CD4-positive, alpha-beta T cell (primary cell): ENCODE measurements around the gene PKNOX2. TPM values are rescaled to one million over a fixed set of nuclear protein-coding genes. Genes with fewer than 3 reads are reported as not detected.

Experiments
- ATAC-seq: fragments of 200-7000 bp; cut with Tn5 transposase; one replicate; pipeline ENCODE4 v1.10.0; 2022; ENCODE audit warnings: mild to moderate bottlenecking; ENCODE audit not compliant: poor library complexity
- CTCF ChIA-PET: fragments of 350-600 bp; sonication (Branson Sonifier 250); formaldehyde crosslinking; loops from one replicate; lab custom pipeline; 2021; ENCODE audit warnings: antibody characterized with exemption, inconsistent platforms; lab: Charles Lee
- POLR2A ChIA-PET: fragments of 350-600 bp; sonication (Branson Sonifier 250); formaldehyde crosslinking; loops from one replicate; lab custom pipeline; 2021; ENCODE audit warnings: antibody characterized with exemption, inconsistent platforms; lab: Charles Lee
- DNase-seq, 14 experiments: peaks; one replicate each; pipeline ENCODE4 v3.0.0-alpha.2; 2013 to 2020; ENCODE audit warnings: mixed read lengths in 2 of 14
- H3K27ac ChIP-seq, 2 donors: one replicate each; pipeline versions ENCODE4 v1.5.1 to v1.7.0; 2013; ENCODE audit warnings: low read length in 2 of 2, low read depth in 1 of 2, mild to moderate bottlenecking in 1 of 2
- H3K27me3 ChIP-seq, 2 experiments: 1 replicate in 1 of 2; 2 replicates in 1 of 2; pipeline versions ENCODE4 v1.6.1 to v1.7.0; 2013; ENCODE audit warnings: low read length in 2 of 2, control low read depth in 1 of 2, mild to moderate bottlenecking in 1 of 2, moderate library complexity in 1 of 2; ENCODE audit not compliant: insufficient read depth in 2 of 2, control insufficient read depth in 1 of 2
- H3K36me3 ChIP-seq: one replicate; pipeline ENCODE4 v1.6.1; 2013; ENCODE audit warnings: low read length, control low read depth; ENCODE audit not compliant: insufficient read depth
- H3K4me1 ChIP-seq: one replicate; pipeline ENCODE4 v1.6.1; 2013; ENCODE audit warnings: low read length, control low read depth; ENCODE audit not compliant: insufficient read depth
- H3K4me3 ChIP-seq: one replicate; pipeline ENCODE4 v1.5.1; 2013; ENCODE audit warnings: mild to moderate bottlenecking, low read length, moderate library complexity
- H3K9me3 ChIP-seq, 2 experiments: 1 replicate in 1 of 2; 2 replicates in 1 of 2; pipeline versions ENCODE4 v1.6.1 to v1.7.0; 2013; ENCODE audit warnings: low read length in 2 of 2, mild to moderate bottlenecking in 2 of 2, control low read depth in 1 of 2, moderate library complexity in 1 of 2; ENCODE audit not compliant: control insufficient read depth in 1 of 2, insufficient read depth in 1 of 2
- H3K27ac Mint-ChIP-seq: one replicate; pipeline ENCODE4 v1.8.0; 2020; ENCODE audit warnings: mixed read lengths
- H3K27me3 Mint-ChIP-seq: one replicate; pipeline ENCODE4 v1.8.0; 2021; ENCODE audit warnings: mixed read lengths
- H3K36me3 Mint-ChIP-seq: one replicate; pipeline ENCODE4 v1.8.0; 2021; ENCODE audit warnings: low read depth, mixed read lengths
- H3K4me1 Mint-ChIP-seq: one replicate; pipeline ENCODE4 v1.8.0; 2021; ENCODE audit warnings: low read depth, mixed read lengths
- H3K4me3 Mint-ChIP-seq: one replicate; pipeline ENCODE4 v1.8.0; 2020; ENCODE audit warnings: mild to moderate bottlenecking, mixed read lengths
- H3K9me3 Mint-ChIP-seq: one replicate; pipeline ENCODE4 v1.8.0; 2020; ENCODE audit warnings: mixed read lengths
- intact Hi-C, 2 experiments: fragments of 100-400 bp; cut with DNase I in 1 of 2; cut with micrococcal nuclease in 1 of 2; formaldehyde crosslinking; loops; one replicate each; pipeline versions ENCODE4 v1.15.1 to v1.9.0; 2023 to 2025; cut with DNase I, micrococcal nuclease
- total RNA-seq, 174 experiments: library from RNA in 2 of 174; stranded (reverse) in 2 of 174; gene quantifications; one replicate each; pipeline ENCODE4 v1.2.3 and lab custom pipeline; 2021 to 2026
- TF ChIP-seq, protein P1 (sequence below): fragments of 200-600 bp; IDR thresholded peaks from one replicate; pipeline ENCODE4 v1.8.0; 2022; ENCODE audit warnings: antibody characterized with exemption, mild to moderate bottlenecking

PKNOX2 gene
- total RNA-seq, 2 experiments from 2014 or later: not detected

DNA sequence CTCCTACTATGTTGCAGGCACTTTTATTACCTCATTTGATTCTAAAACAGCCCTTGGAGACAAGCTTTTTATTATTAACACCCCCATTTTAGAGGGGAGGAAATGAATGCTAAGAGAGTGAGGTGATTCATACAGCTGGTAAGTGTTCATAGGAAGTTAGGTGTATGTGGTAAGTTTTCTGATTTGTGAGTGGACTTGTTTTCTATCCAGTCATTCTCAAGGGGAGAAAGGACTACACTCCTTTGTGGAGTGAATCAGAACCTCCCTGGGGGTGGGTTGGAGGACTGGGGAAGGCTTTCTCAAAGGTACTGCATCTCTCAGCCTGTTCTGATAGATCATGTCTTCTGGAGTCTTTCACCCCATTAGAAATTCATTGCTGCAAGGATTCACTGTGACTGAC, 23.5 kb downstream of the PKNOX2 start:
- Mint-ChIP-seq H3K27ac (no peak overlapping the region), H3K9me3 (no peaks in the 10 kb centered on the region), H3K4me3 (no peak overlapping the region), H3K27me3 (peaks cover 80% of the 10 kb centered on the region), H3K4me1 (no peaks in the 10 kb centered on the region), H3K36me3 (no peaks in the 10 kb centered on the region)
- ChIA-PET POLR2A (no interaction called here), CTCF (no interaction called here)
- no peaks in the 10 kb centered on the region for H3K4me1 ChIP-seq
- DNase-seq (no peak), ATAC-seq (no peak)
- H3K27me3 ChIP-seq: peaks cover 13 to 37% of the 10 kb centered on the region in 2 experiments
- H3K4me3 ChIP-seq: no peak overlapping the region
- H3K27ac ChIP-seq: no peak overlapping the region
- peaks cover 0 to 6% of the 10 kb centered on the region in 2 experiments for H3K9me3 ChIP-seq
- TF ChIP-seq, protein P1, sequence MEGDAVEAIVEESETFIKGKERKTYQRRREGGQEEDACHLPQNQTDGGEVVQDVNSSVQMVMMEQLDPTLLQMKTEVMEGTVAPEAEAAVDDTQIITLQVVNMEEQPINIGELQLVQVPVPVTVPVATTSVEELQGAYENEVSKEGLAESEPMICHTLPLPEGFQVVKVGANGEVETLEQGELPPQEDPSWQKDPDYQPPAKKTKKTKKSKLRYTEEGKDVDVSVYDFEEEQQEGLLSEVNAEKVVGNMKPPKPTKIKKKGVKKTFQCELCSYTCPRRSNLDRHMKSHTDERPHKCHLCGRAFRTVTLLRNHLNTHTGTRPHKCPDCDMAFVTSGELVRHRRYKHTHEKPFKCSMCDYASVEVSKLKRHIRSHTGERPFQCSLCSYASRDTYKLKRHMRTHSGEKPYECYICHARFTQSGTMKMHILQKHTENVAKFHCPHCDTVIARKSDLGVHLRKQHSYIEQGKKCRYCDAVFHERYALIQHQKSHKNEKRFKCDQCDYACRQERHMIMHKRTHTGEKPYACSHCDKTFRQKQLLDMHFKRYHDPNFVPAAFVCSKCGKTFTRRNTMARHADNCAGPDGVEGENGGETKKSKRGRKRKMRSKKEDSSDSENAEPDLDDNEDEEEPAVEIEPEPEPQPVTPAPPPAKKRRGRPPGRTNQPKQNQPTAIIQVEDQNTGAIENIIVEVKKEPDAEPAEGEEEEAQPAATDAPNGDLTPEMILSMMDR: no peak
- no peaks in the 10 kb centered on the region for H3K36me3 ChIP-seq
- intact Hi-C loops: no loop called here

DNA sequence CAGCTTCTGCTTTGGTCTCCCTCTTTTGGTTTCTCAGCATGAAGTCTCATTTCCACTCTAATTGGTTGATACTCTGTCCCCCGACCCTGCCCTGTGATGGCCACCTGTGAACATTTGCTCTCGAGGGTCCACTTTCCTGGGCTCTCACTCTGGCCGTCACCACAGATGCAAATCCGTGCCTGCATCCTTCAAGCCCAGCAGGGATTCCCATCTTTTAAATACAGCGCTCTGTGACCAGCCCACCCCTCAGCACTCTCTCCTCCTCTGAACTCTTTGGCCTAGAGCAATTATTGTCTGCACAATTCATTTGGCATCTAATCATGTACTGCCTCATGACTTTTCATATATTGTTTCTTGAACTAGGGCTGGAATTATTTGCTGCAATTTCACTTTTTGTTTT, 26.0 kb downstream of the PKNOX2 start:
- H3K4me1 Mint-ChIP-seq: no peaks in the 10 kb centered on the region
- ChIA-PET POLR2A (no interaction called here), CTCF (no interaction called here)
- no peaks in the 10 kb centered on the region for H3K4me1 ChIP-seq
- peaks cover 78% of the 10 kb centered on the region for H3K27me3 Mint-ChIP-seq
- H3K9me3 Mint-ChIP-seq: no peaks in the 10 kb centered on the region
- H3K4me3 ChIP-seq: no peak overlapping the region
- H3K36me3 Mint-ChIP-seq: no peaks in the 10 kb centered on the region
- ATAC-seq: no peak
- no peak for DNase-seq
- H3K36me3 ChIP-seq: no peaks in the 10 kb centered on the region
- H3K9me3 ChIP-seq: peaks cover 0 to 21% of the 10 kb centered on the region in 2 experiments
- no peak overlapping the region for H3K27ac ChIP-seq
- H3K27me3 ChIP-seq: peaks cover 12 to 28% of the 10 kb centered on the region in 2 experiments
- no peak overlapping the region for H3K27ac Mint-ChIP-seq
- intact Hi-C loops: no loop called here
- TF ChIP-seq, protein P1: no peak
- H3K4me3 Mint-ChIP-seq: no peak overlapping the region

DNA sequence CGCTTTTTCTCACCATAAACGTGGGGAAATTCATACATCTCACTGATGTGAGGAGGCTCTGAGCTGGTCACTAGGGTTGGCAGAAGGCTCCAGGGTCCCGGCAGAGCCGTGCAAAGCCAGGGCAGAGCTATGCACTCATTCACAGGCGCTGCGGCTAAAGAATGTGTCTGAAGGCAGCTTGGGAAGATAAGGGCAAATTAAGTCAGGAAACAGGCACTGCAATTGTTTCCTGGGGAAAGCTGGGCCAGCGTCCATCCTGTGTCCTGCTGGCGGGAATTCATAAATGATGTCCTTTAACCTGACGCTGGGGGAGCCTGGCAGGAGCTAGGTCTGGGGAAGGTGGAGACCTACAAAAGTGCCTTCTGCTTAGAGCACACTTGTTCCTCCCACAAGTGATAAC, 27.6 kb downstream of the PKNOX2 start:
- Histone ChIP-seq H3K4me3 (no peak overlapping the region), H3K36me3 (no peaks in the 10 kb centered on the region), H3K27me3 (peaks cover 12 to 23% of the 10 kb centered on the region in 2 experiments), H3K9me3 (peaks cover 0 to 25% of the 10 kb centered on the region in 2 experiments), H3K27ac (no peak overlapping the region), H3K4me1 (no peaks in the 10 kb centered on the region)
- Mint-ChIP-seq H3K4me3 (no peak overlapping the region), H3K9me3 (no peaks in the 10 kb centered on the region), H3K27ac (no peak overlapping the region), H3K36me3 (no peaks in the 10 kb centered on the region), H3K27me3 (peaks cover 66% of the 10 kb centered on the region), H3K4me1 (no peaks in the 10 kb centered on the region)
- TF ChIP-seq, protein P1: no peak
- ATAC-seq (no peak), DNase-seq (no peak)
- ChIA-PET POLR2A (no interaction called here), CTCF (no interaction called here)
- intact Hi-C loops: no loop called here
